ENCODE data around the gene PYGB.

Gene PYGB

GRCh38 chr20:25247956-25248785 is at the start of gene PYGB:
Gene PYGB (plus strand): TSS chr20:25248085. CDS start chr20:25248179, 94 bp downstream.
- peak; percentile 64 for DNase-seq

GRCh38 chr20:25198663-25199383 is 49.1 kb upstream of the PYGB start:
- no peak for DNase-seq

GRCh38 chr20:25199473-25200260 is 48.2 kb upstream of the PYGB start:
- DNase-seq = no peak

- no peak for DNase-seq
Measured at GRCh38 chr20:25203089-25203488, 44.8 kb upstream of the PYGB start.

GRCh38 chr20:25203871-25204320 is 44.0 kb upstream of the PYGB start:
- no peak for DNase-seq

GRCh38 chr20:25204550-25205276 is 43.2 kb upstream of the PYGB start:
- no peak for DNase-seq

GRCh38 chr20:25205277-25206062 is 42.4 kb upstream of the PYGB start:
- DNase-seq = no peak

GRCh38 chr20:25206063-25206403 is 41.9 kb upstream of the PYGB start:
- no peak for DNase-seq

- DNase-seq = no peak
Measured at GRCh38 chr20:25206548-25206947, 41.3 kb upstream of the PYGB start.

- no peak for DNase-seq
Measured at GRCh38 chr20:25207149-25207959, 40.5 kb upstream of the PYGB start.

GRCh38 chr20:25207960-25208534 is 39.8 kb upstream of the PYGB start:
- no peak for DNase-seq

GRCh38 chr20:25209400-25209799 is 38.5 kb upstream of the PYGB start:
- DNase-seq = no peak

GRCh38 chr20:25209911-25210310 is 38.0 kb upstream of the PYGB start:
- DNase-seq = no peak

GRCh38 chr20:25211273-25211672 is 36.6 kb upstream of the PYGB start:
- DNase-seq = no peak

GRCh38 chr20:25212242-25212641 is 35.6 kb upstream of the PYGB start:
- DNase-seq = no peak

- no peak for DNase-seq
Measured at GRCh38 chr20:25213566-25214425, 34.1 kb upstream of the PYGB start.

GRCh38 chr20:25214426-25214790 is 33.5 kb upstream of the PYGB start:
- no peak for DNase-seq

GRCh38 chr20:25214819-25215218 is 33.1 kb upstream of the PYGB start:
- no peak for DNase-seq

- no peak for DNase-seq
Measured at GRCh38 chr20:25215521-25215920, 32.4 kb upstream of the PYGB start.

Measured in SHP77 treated with DMSO at 0.1 percent for 48 hours (cell line).